ENCODE results near the gene UVRAG.

DNA sequence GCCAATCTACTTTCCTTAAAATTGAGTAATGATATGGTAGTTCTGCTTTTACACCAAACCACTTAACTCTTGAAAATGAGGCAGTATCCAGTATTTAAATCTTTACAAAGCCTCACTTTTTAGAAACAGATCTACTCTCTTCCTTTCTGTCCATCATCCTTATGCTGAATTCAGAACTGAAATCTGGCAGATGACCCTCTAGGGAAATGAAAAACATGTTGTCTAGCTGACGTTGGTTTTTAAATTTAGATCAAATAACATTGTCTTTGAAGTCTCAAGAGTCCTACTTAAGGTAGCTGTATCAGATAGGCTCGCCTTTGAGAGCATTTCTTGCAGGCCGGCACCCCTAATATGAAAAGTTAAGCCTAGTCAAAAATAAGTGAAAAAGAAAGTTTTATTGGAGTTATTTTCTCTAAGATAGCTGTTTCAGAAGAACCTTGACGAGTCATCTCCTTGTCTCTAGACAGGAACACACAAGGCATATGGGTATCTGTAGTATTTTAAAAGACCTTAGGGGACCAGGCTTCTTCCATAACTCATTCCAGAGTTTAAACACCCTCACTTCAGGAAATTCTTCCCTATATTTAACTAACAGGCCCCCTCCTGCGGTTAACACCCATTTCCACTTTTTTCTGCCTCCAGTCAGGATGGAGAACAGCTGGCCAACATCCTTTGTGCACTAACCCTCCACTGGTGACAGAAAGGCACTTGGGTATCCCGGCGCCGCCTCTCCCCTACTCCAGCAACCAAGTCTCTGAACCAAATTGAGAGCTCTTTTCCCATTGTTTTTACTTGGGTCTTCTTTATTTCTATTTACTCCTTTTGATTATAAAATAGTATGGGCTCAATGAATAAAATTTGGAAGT lies 310.1 kb downstream of the UVRAG start:
- TF ChIP-seq, protein P1, sequence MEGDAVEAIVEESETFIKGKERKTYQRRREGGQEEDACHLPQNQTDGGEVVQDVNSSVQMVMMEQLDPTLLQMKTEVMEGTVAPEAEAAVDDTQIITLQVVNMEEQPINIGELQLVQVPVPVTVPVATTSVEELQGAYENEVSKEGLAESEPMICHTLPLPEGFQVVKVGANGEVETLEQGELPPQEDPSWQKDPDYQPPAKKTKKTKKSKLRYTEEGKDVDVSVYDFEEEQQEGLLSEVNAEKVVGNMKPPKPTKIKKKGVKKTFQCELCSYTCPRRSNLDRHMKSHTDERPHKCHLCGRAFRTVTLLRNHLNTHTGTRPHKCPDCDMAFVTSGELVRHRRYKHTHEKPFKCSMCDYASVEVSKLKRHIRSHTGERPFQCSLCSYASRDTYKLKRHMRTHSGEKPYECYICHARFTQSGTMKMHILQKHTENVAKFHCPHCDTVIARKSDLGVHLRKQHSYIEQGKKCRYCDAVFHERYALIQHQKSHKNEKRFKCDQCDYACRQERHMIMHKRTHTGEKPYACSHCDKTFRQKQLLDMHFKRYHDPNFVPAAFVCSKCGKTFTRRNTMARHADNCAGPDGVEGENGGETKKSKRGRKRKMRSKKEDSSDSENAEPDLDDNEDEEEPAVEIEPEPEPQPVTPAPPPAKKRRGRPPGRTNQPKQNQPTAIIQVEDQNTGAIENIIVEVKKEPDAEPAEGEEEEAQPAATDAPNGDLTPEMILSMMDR (IDR thresholded peaks at IDR 0.05) = no peak
- TF ChIP-seq POLR2AphosphoS5 (IDR thresholded peaks at IDR 0.05; ENCODE audit: low read depth, low read length) (no peak), SIN3A (IDR thresholded peaks at IDR 0.05; ENCODE audit: borderline replicate concordance, insufficient read depth, low read depth, low read length) (no peak)
- TF ChIP-seq, protein P2, sequence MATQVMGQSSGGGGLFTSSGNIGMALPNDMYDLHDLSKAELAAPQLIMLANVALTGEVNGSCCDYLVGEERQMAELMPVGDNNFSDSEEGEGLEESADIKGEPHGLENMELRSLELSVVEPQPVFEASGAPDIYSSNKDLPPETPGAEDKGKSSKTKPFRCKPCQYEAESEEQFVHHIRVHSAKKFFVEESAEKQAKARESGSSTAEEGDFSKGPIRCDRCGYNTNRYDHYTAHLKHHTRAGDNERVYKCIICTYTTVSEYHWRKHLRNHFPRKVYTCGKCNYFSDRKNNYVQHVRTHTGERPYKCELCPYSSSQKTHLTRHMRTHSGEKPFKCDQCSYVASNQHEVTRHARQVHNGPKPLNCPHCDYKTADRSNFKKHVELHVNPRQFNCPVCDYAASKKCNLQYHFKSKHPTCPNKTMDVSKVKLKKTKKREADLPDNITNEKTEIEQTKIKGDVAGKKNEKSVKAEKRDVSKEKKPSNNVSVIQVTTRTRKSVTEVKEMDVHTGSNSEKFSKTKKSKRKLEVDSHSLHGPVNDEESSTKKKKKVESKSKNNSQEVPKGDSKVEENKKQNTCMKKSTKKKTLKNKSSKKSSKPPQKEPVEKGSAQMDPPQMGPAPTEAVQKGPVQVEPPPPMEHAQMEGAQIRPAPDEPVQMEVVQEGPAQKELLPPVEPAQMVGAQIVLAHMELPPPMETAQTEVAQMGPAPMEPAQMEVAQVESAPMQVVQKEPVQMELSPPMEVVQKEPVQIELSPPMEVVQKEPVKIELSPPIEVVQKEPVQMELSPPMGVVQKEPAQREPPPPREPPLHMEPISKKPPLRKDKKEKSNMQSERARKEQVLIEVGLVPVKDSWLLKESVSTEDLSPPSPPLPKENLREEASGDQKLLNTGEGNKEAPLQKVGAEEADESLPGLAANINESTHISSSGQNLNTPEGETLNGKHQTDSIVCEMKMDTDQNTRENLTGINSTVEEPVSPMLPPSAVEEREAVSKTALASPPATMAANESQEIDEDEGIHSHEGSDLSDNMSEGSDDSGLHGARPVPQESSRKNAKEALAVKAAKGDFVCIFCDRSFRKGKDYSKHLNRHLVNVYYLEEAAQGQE (IDR thresholded peaks at IDR 0.05; ENCODE audit: insufficient read depth in 1 of 2, low read depth in 2 of 2, low read length in 1 of 2) = no peak

Data from Panc1 (cell line).